NCI-H526 (cell line): ENCODE measurements around the gene RNASEL.
A peak's percentile ranks its signal among the peaks of the same experiment; 100 is the strongest.
"Not testable (repeated sequence)": the region's sequence is repeated elsewhere in the genome, so short reads cannot be mapped to it uniquely, and the experiment has no call there.

Experiments
- DNase-seq, 2 experiments: peaks; one replicate each; lab custom pipeline; 2025; lab: John Stamatoyannopoulos, UW

RNASEL gene

DNA sequence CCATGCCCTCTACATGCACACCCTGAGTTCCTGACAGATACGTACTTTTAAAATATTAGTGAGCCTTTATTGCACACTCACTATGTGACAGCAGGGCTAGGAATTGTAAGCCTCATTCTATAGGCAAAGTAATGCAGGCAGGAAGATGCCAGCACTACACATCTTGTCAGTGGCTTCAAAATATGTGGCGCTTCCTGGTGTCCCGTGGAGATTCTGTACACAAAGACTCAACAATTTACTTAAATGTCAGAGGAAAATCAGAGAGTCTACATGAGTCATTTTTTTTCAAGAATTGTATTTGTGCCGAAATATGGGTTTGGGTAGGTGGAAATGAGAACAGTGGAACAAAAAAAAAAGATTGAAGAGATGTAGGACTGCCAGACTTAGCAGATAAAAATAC is 27.6 kb downstream of the RNASEL start:
- no peak for DNase-seq

DNA sequence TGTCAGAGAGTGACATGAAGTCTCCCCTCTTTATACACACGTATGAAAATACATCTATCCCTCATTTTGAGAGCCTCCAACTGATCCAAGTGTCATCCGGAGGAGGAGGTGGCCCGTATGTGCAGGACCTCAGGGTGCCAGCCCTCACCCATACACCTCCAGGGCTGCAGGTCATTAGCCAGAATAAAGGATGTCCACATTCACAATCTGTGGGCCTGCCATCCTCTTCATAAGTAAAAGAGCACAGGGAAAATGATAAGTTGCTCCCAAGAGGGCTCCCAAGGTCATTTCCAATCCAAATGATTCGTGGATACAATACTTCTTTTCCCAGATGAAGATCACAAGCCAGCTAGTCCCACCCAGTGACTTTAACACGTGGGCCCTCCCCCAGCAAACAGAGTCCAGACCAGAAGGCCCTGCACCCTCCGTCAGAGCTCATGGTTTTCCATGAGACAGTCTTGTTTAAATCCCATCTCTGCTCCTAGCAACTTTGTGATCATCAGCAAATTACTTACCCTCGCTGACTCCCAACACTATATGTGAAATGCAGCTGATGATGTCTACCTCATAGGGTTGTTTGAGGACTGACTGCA is 28.6 kb downstream of the RNASEL start:
- DNase-seq = peak in 1 of 2 experiments; percentile 30

DNA sequence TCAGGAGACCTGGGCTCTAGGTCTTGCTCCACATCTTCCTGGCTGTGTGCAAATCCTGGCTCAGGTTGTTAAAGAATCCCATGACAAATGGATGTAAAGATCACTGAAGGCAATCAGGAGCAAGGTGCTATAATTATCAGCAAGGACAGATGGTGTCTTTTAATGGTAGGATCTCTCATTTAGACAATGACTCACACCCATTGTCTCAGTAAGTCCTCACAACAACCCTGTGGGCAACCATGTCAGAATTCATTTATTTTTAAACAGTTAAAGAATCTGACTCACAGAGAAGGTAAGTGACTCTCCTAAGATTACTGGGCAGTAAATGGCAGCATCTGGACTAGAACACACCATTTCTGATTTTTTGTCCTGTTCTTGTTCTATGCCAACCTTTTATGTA is 32.8 kb downstream of the RNASEL start:
- DNase-seq = no peak

DNA sequence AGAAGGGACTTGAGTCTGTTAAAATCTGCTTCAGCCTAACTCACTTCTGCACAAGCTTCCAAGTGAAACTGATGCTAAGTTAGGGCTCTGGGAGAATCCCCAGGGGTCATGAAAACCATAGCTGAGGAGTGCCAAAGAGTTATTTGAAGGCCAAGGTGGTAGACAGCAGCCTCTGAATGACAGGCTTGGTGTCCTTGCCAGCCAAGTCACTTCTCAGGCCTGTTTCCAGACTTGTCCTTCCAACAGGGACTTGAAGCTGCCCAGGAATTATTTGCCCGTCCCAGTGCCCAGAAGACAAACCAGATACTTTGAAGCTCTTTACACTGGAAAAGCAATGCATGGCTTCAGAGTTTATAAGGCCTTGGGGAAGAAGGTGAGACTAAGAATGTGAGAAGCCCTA is 33.6 kb downstream of the RNASEL start:
- DNase-seq = no peak

DNA sequence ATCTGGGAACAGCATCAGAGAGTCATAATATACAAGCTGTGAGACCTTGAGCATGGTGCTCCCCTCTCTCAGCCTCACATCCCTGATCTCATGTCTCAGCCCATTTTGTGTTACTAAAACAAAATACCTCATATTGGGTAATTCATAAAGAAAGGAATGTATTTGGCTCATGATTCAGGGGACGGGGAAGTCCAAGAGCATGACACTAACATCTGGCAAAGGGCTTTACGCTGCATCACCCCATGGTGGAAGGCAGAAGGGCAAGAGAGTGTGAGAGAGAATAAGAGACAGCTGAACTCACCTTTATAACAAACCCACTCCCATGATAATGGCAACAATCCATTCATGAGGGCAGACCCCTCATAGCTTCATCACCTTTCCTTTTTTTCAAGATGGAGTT is 36.5 kb downstream of the RNASEL start:
- no peak for DNase-seq

DNA sequence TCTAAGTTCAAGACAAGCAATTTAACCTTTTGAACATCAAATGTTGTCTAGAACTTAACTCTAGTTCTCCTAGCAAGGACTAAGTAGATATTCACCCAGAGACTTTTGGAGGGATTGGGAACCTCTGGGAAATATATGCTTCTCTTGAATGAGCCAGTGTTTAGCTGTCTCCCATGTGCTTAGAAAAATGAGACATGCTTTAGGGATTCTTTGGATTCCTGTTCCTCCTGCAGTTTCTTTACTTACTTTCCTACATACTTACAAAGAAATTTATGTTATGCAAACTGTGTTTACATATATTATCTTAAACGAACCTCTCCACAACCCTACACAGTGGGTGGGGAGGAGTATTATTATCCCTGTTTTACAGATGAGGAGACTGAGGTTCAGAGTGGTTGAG is 39.2 kb downstream of the RNASEL start:
- DNase-seq = no peak

DNA sequence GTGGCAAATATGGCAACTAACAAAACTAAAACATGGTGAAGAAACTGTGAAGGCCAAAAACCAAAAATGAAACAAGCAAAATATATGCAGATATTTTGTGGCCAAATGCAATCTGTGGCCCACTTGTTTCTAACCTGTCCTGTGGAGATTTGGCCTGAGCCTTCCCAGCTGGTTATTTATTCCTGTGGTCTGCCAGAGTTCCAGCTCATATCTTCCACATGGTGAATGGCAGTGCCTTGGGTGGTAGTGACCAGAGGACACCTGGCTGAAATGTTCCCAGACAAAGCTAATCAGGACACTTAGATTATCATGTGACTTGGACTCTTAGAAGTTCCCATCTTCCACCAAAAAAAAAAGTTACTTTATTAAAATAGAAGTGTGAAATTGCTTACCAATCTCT is 39.7 kb downstream of the RNASEL start:
- DNase-seq = no peak

DNA sequence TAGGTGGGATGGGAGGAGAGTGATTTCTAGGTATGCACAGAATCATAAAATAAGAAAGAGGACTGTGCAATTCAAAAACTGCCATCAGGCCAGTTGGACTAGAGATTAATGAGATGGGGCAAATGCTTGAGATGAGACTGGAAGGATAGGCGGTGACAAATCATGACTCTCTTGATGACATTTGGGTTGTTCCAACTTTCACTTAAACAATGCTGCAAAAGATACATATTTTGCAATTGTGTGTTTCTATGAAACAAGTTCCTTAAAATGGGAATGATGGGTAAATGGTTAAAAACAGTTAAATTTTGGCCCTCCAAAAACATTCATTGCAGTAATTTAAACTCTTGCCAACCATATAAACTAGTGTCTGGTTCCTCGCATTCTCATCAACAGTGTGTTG is 55.2 kb downstream of the RNASEL start:
- DNase-seq = no peak

DNA sequence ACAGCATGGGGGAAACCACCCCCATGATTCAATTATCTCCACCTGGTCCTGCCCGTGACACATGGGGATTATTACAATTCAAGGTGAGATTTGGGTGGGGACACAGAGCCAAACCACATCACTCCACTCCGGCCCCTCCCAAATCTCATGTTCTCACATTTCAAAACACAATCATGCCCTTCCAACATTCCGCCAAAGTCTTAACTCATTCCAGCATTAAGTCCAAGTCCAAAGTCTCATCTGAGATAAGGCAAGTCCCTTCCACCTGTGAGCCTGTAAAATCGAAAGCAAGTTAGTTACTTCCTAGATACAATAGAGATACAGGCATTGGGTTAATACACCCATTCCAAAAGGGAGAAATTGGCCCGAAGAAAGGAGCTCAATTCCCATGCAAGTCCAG is 60.9 kb downstream of the RNASEL start:
- not testable (repeated sequence) for DNase-seq

DNA sequence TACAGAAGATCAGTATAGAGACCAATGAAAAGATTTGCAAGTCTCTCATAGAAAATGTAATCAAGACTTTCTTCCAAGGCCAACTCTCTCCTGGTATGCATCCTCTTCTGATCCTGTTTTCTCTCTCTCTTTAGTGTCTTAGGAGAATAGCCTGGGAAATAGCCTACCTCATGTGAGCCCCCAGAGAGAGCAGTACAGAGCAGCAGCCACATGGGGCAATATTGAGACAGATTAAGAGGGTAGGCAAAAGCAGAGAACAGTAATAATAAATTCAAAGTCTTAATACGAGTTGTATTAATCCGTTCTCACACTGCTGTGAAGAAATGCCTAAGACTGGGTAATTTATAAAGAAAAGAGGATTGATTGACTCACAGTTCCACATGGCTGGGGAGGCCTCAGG is 61.4 kb downstream of the RNASEL start:
- peak in 1 of 2 experiments; percentile 58 for DNase-seq

DNA sequence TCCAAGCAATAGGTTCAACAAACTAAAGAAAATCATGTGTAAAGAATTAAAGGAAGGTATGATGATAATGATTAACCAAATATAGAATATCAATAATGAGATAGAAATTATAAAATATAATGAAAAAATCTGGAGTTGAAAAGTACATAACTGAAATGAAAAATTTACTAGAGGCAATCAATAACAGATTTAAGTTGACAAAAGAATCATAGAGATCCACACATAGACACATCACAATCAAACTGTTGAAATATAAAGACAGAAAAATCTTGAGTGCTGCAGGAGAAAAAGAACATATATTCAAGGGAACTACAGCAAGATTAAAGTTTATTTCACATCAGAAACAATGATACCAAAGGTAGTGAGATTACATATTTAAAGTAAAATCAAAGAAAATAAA is 63.7 kb downstream of the RNASEL start:
- no peak for DNase-seq
